ENCODE data around the gene TRIM67. TPM values are rescaled to one million over a fixed set of nuclear protein-coding genes. Genes with fewer than 3 reads are reported as not detected.

Gene TRIM67
- total and polyA plus RNA-seq, 12 donors = 0.05 to 0.28 (median 0.11) TPM; not detected in 8

GRCh38 chr1:231196728-231197127, 34.9 kb downstream of the TRIM67 start:
- ATAC-seq (no peak), DNase-seq (no peak)
- WGBS, 2 donors = 86 to 92% methylated on average over 2 of the region's 2 CpGs
- Histone ChIP-seq H3K4me3 (no peak overlapping the region), H3K36me3 (no peaks in the 10 kb centered on the region), H3K27ac (no peak overlapping the region), H3K27me3 (peaks cover 0 to 20% (median 5%) of the 10 kb centered on the region in 7 donors), H3K9me3 (no peaks in the 10 kb centered on the region), H3K4me1 (peaks cover 0 to 12% (median 9%) of the 10 kb centered on the region in 9 donors)
- intact Hi-C loops (cut with DNase I) = loop anchor here in 1 of 10 donors (10.0 kb wide), 1 partner anchor 182 kb away; no protein-coding TSS in a partner anchor
- TF ChIP-seq, protein P1, sequence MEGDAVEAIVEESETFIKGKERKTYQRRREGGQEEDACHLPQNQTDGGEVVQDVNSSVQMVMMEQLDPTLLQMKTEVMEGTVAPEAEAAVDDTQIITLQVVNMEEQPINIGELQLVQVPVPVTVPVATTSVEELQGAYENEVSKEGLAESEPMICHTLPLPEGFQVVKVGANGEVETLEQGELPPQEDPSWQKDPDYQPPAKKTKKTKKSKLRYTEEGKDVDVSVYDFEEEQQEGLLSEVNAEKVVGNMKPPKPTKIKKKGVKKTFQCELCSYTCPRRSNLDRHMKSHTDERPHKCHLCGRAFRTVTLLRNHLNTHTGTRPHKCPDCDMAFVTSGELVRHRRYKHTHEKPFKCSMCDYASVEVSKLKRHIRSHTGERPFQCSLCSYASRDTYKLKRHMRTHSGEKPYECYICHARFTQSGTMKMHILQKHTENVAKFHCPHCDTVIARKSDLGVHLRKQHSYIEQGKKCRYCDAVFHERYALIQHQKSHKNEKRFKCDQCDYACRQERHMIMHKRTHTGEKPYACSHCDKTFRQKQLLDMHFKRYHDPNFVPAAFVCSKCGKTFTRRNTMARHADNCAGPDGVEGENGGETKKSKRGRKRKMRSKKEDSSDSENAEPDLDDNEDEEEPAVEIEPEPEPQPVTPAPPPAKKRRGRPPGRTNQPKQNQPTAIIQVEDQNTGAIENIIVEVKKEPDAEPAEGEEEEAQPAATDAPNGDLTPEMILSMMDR (IDR thresholded peaks at IDR 0.05) = no peak

DNA sequence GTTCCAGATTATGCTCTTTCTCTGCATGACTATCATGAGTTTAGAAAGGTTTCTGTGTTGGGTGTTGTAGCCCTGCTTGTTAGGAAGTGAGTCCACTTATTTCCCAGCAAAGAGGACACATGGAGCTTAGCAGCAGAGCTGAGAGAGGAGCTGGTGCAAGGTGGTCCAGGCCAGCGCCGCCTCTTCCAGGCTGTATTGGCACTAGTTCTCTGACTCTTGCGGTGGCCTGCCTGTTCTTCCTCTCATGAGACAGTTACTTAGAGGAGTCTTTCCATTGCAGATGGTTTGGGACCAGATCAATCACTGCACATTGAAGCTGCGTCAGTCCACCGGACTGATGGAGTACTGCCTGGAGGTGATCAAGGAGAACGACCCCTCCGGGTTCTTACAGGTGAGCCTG, 38.0 kb downstream of the TRIM67 start:
- peaks cover 0 to 23% (median 8%) of the 10 kb centered on the region in 7 donors for H3K27me3 ChIP-seq
- H3K9me3 ChIP-seq = no peaks in the 10 kb centered on the region
- no peak overlapping the region for H3K4me3 ChIP-seq
- H3K36me3 ChIP-seq = no peaks in the 10 kb centered on the region
- H3K27ac ChIP-seq = no peak overlapping the region
- WGBS, 2 donors = 96 to 97% methylated on average over 7 of the region's 7 CpGs
- H3K4me1 ChIP-seq = no peaks in the 10 kb centered on the region
- DNase-seq (no peak), ATAC-seq (no peak)
- TF ChIP-seq, protein P1 (IDR thresholded peaks at IDR 0.05) = no peak
- intact Hi-C loops (cut with DNase I) = loop anchor here in 2 of 10 donors (10.0 kb wide), 1 partner anchor 185 kb away; no protein-coding TSS in a partner anchor

GRCh38 chr1:231200388-231201031, 38.7 kb downstream of the TRIM67 start:
- Histone ChIP-seq H3K27ac (no peak overlapping the region), H3K9me3 (no peaks in the 10 kb centered on the region), H3K27me3 (peaks cover 0 to 23% (median 8%) of the 10 kb centered on the region in 7 donors), H3K36me3 (no peaks in the 10 kb centered on the region), H3K4me1 (no peaks in the 10 kb centered on the region), H3K4me3 (no peak overlapping the region)
- DNase-seq (no peak), ATAC-seq (no peak)
- 57% methylated on average over 8 of the region's 8 CpGs for WGBS, 2 donors
- TF ChIP-seq, protein P1 (IDR thresholded peaks at IDR 0.05) = no peak
- intact Hi-C loops (cut with DNase I) = loop anchor here in 1 of 10 donors (10.0 kb wide), 1 partner anchor 186 kb away; no protein-coding TSS in a partner anchor

- WGBS, 2 donors = 90 to 93% methylated on average over 16 of the region's 16 CpGs
- DNase-seq (no peak), ATAC-seq (no peak)
These were observed 39.6 kb downstream of the TRIM67 start for GRCh38 chr1:231201375-231201978.

More at GRCh38 chr1:231201375-231201978, 39.6 kb downstream of the TRIM67 start:
- Histone ChIP-seq H3K9me3 (no peaks in the 10 kb centered on the region), H3K27me3 (peaks cover 0 to 20% (median 8%) of the 10 kb centered on the region in 7 donors), H3K4me3 (no peak overlapping the region), H3K4me1 (no peaks in the 10 kb centered on the region), H3K27ac (no peak overlapping the region), H3K36me3 (no peaks in the 10 kb centered on the region)
- intact Hi-C loops (cut with DNase I) = loop anchor here in 1 of 10 donors (10.0 kb wide), 1 partner anchor 187 kb away; no protein-coding TSS in a partner anchor
- TF ChIP-seq, protein P1 (IDR thresholded peaks at IDR 0.05) = no peak

Measured in heart right ventricle (tissue), 16 donors.